RWPE2 (cell line): ENCODE measurements around the gene CHD3.

ENCODE experiments used
- ATAC-seq: fragments of 200-7000 bp; cut with Tn5 transposase; 3 replicates; pipeline ENCODE4 v1.9.1; 2021; ENCODE audit warnings: low read depth
- DNase-seq: peaks from one replicate; pipeline ENCODE4 v3.0.0-alpha.2; 2020; ENCODE audit warnings: low spot score
- H3K27ac ChIP-seq: fragments of 450-650 bp; 2 replicates; pipeline ENCODE4 v1.5.1; 2017; ENCODE audit warnings: mild to moderate bottlenecking; ENCODE audit not compliant: poor library complexity, severe bottlenecking
- H3K27me3 ChIP-seq: fragments of 250-450 bp; sonication (Bioruptor Pico); 2 replicates; pipeline ENCODE4 v1.5.1; 2021; ENCODE audit warnings: mild to moderate bottlenecking, moderate library complexity; ENCODE audit not compliant: insufficient read depth, poor library complexity, severe bottlenecking
- H3K36me3 ChIP-seq: fragments of 250-450 bp; sonication (Bioruptor Pico); 2 replicates; pipeline ENCODE4 v1.5.1; 2020; ENCODE audit warnings: low read depth, mild to moderate bottlenecking, moderate library complexity
- H3K4me1 ChIP-seq: fragments of 250-450 bp; sonication (Bioruptor Pico); 2 replicates; pipeline ENCODE4 v1.5.1; 2021; ENCODE audit warnings: mild to moderate bottlenecking, moderate library complexity; ENCODE audit not compliant: insufficient read depth, poor library complexity, severe bottlenecking
- H3K4me3 ChIP-seq: fragments of 250-450 bp; sonication (Bioruptor Pico); 2 replicates; pipeline ENCODE4 v1.5.1; 2021; ENCODE audit warnings: mild to moderate bottlenecking, moderate library complexity; ENCODE audit not compliant: severe bottlenecking
- H3K9me3 ChIP-seq: fragments of 250-450 bp; sonication (Bioruptor Pico); 2 replicates; pipeline ENCODE4 v1.5.1; 2021; ENCODE audit warnings: mild to moderate bottlenecking, moderate library complexity; ENCODE audit not compliant: severe bottlenecking
- TF ChIP-seq, protein P1 (sequence below): fragments of 450-650 bp; IDR thresholded peaks from one replicate; pipeline ENCODE4 v1.5.1; 2017; ENCODE audit warnings: mild to moderate bottlenecking, moderate library complexity; ENCODE audit not compliant: poor library complexity, severe bottlenecking

The CHD3 gene

DNA sequence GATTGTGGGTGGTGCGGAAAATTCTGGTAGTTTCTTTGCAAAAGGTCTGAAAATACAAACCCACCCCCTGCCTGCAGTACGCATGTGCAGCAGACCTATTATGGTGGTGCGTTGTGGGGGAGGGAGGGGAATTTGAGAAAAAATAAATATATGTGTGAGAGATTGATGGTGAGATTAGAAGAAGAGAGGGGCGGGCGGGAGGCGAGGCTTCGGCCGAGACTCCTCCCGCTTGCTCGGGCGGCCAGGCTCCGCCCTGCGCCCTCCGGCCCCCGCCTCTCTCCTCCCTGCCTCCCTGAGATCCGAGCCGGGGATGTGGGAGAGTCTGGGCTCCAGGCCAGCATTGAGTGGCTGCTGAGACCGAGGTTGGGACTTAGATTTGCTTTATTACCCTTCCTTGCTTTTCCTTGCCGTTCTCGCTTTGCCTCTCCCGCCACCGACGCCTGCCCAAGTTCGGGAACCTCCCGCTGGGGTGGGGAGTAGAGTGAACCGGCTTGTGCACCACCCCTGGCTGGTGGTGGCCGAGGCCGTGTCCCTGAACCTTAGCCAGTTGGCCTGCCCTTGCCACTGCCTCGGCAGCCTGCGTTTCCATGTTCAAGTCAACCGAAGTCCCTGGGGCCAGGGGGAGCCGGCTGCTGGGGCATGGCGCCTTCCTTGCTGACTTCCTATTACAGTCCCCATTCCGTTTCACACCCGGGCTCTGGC is 956 bp upstream of the CHD3 start:
- ATAC-seq (peak; percentile 78), DNase-seq (peak; percentile 89)
- Histone ChIP-seq H3K27me3 (no peaks in the 10 kb centered on the region), H3K36me3 (peaks cover 22% of the 10 kb centered on the region), H3K4me3 (peak overlapping the region; percentile 47), H3K27ac (peak overlapping the region; percentile 94), H3K9me3 (no peaks in the 10 kb centered on the region), H3K4me1 (peaks cover 27% of the 10 kb centered on the region)
- TF ChIP-seq, protein P1, sequence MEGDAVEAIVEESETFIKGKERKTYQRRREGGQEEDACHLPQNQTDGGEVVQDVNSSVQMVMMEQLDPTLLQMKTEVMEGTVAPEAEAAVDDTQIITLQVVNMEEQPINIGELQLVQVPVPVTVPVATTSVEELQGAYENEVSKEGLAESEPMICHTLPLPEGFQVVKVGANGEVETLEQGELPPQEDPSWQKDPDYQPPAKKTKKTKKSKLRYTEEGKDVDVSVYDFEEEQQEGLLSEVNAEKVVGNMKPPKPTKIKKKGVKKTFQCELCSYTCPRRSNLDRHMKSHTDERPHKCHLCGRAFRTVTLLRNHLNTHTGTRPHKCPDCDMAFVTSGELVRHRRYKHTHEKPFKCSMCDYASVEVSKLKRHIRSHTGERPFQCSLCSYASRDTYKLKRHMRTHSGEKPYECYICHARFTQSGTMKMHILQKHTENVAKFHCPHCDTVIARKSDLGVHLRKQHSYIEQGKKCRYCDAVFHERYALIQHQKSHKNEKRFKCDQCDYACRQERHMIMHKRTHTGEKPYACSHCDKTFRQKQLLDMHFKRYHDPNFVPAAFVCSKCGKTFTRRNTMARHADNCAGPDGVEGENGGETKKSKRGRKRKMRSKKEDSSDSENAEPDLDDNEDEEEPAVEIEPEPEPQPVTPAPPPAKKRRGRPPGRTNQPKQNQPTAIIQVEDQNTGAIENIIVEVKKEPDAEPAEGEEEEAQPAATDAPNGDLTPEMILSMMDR, result no peak

DNA sequence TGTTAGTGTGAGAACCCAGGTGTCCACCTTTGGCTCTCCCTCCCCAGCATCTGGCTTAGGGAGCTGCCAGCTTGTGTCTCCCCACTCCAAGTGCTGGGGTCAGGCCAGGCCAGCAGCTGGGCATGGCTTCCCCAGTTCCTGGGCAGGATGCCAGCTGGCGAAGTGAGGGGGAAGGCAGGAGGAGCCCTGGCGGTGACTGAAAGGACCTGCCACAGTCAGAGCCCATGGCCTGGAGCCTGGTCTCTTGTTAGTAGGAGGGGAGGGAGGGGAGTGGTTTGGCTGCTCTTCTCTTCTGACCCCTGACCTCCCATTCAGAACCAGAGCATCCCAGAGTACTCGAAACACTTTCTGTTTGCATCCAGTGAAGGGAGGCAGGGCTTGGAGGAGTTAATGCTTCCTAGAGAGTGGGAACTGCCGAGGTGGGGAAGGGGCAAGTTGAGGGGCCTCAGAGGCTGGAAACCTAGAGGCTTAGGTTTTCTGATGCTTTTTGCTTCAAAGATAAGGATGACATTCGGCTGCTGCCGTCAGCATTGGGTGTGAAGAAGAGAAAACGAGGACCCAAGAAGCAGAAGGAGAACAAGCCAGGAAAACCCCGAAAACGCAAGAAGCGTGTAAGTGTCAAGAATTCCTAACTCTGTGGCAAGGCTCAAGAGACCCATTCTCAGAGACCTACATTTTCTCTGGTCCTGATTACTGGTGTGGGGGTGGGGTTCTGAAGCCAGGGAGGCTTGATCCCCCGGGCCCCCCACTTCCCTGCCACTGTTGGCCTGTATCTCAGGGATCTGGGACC is 772 bp downstream of the CHD3 start:
- H3K27ac ChIP-seq, result peak overlapping the region; percentile 94
- H3K4me1 ChIP-seq, result peaks cover 19% of the 10 kb centered on the region
- H3K4me3 ChIP-seq, result no peak overlapping the region
- TF ChIP-seq, protein P1, result peak; percentile 17
- ATAC-seq (peak; percentile 56), DNase-seq (peak; percentile 94)
- no peaks in the 10 kb centered on the region for H3K9me3 ChIP-seq
- H3K27me3 ChIP-seq, result no peaks in the 10 kb centered on the region
- H3K36me3 ChIP-seq, result peaks cover 31% of the 10 kb centered on the region

DNA sequence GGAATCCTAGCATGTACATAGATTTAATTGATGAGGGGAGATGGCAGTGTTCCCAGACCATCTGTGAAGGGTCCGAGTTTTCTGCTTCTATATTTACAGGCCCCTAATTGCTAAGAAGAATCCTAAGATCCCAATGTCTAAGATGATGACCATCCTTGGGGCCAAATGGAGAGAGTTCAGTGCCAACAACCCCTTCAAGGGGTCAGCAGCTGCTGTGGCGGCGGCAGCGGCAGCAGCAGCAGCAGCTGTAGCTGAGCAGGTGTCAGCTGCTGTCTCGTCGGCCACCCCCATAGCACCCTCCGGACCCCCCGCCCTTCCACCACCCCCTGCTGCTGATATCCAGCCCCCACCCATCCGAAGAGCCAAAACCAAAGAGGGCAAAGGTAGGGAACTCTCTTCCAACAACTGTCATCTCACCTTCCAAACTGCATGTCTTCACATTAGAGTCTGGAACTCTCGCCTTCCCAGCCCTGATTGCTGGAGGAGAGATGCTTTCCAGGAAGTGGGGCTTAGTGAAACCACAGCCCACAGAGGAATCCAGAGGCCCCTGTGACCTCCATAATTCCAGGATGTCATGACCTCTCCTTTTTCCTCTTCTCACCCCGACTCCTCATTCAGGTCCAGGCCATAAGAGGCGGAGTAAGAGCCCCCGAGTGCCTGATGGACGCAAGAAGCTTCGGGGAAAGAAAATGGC is 4.7 kb downstream of the CHD3 start:
- TF ChIP-seq, protein P1, result no peak
- Histone ChIP-seq H3K9me3 (no peaks in the 10 kb centered on the region), H3K4me1 (peaks cover 12% of the 10 kb centered on the region), H3K36me3 (peaks cover 65% of the 10 kb centered on the region), H3K4me3 (no peak overlapping the region), H3K27ac (no peak overlapping the region), H3K27me3 (no peaks in the 10 kb centered on the region)
- DNase-seq (no peak), ATAC-seq (no peak)

GRCh38 chr17:7894226-7894625 is 5.6 kb downstream of the CHD3 start:
- DNase-seq, result no peak
- Histone ChIP-seq H3K36me3 (peaks cover 74% of the 10 kb centered on the region), H3K27ac (no peak overlapping the region), H3K9me3 (no peaks in the 10 kb centered on the region), H3K4me3 (no peak overlapping the region), H3K27me3 (no peaks in the 10 kb centered on the region), H3K4me1 (peaks cover 3% of the 10 kb centered on the region)
- ATAC-seq, result no peak
- TF ChIP-seq, protein P1, result no peak
